Motor neuron (in vitro differentiated cells): ENCODE measurements around the gene PLAAT2. TPM values are rescaled to one million over a fixed set of nuclear protein-coding genes. Genes with fewer than 3 reads are reported as not detected.
"Not testable (repeated sequence)": the region's sequence is repeated elsewhere in the genome, so short reads cannot be mapped to it uniquely, and the experiment has no call there.

Experiments
- ATAC-seq, 8 experiments: fragments of 200-7000 bp; cut with Tn5 transposase; replicated peaks in 6 of 8; 2 replicates each; pipeline ENCODE4 v1.8.0; 2021; ENCODE audit warnings: mild to moderate bottlenecking in 8 of 8, moderate library complexity in 8 of 8
- H3K27ac ChIP-seq, 2 donors: fragments of 250-450 bp; sonication (Bioruptor Pico); 2 replicates each; pipeline ENCODE4 v1.9.0; 2021; ENCODE audit warnings: antibody characterized with exemption in 2 of 2, mild to moderate bottlenecking in 2 of 2, moderate library complexity in 1 of 2
- H3K4me1 ChIP-seq, 2 donors: fragments of 250-450 bp; sonication (Bioruptor Pico); replicated peaks in 1 of 2; 2 replicates each; pipeline ENCODE4 v1.6.1; 2021; ENCODE audit warnings: antibody characterized with exemption in 2 of 2, mild to moderate bottlenecking in 2 of 2, moderate library complexity in 1 of 2
- H3K4me3 ChIP-seq, 5 donors: fragments of 250-450 bp; sonication (Bioruptor Pico); 2 replicates each; pipeline ENCODE4 v1.9.0; 2021; ENCODE audit warnings: antibody characterized with exemption in 5 of 5, mild to moderate bottlenecking in 5 of 5, moderate library complexity in 4 of 5
- WGBS, 10 experiments: fragments of 450-650 bp; shearing (Covaris generic); methylation state at CpG; one replicate each; pipeline ENCODE4 v1.0.0; 2022; 5-methylcytosine and 5-hydroxymethylcytosine counted together
- in situ Hi-C, 9 experiments: fragments of 400-800 bp; cut with MboI; loops; one replicate each; pipeline ENCODE4 v1.15.0; 2021; ENCODE audit warnings: low sequenced_read_pairs in 9 of 9, low pct_unique_long_range_greater_than_20kb in 2 of 9; ENCODE audit not compliant: unreplicated experiment in 9 of 9
- total RNA-seq, 8 experiments: library from RNA; unstranded; fragments of 300-600 nt; gene quantifications; 2 replicates each; pipeline versions ENCODE4 v1.2.3 to v1.2.4, GENCODE V29; 2022

PLAAT2 gene
- total RNA-seq, 8 experiments from 2014 or later, result 0.29 to 1.3 (median 0.50) TPM; not detected in 5

DNA sequence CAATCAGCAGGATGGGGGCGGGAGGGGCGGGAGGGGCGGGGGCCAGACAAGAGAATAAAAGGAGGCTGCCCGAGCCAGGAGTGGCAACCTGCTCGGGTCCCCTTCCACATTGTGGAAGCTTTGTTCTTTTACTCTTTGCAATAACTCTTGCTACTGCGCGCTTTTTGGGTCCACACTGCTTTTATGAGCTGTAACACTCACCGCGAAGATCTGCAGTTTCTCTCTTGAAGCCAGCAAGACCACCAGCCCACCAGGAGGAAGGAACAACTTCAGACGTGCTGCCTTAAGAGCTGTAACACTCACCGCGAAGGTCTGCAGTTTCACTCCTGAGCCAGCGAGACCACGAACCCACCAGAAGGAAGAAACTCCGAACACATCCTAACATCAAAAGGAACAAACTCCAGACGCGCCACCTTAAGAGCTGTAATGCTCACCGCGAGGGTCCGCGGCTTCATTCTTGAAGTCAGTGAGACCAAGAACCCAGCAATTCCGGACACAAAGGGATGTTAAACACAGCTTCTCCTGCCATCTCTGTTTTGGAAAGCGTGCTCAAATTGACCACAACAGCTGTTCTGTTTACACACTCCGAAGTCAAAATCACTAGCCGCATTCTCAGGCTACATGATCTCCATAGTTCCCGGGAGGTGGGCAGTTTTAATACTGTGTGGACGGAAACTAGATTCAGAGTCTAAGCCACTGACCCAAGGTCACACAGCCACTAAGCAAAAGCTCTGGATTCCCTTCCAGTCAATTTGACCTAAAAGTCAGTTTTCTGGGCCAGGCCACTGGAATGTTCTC, 11.9 kb downstream of the PLAAT2 start:
- 57 to 100% (median 89%) methylated on average over 2 to 18 of the region's 27 CpGs; no CpG with 5 or more reads in 2 of the 10 experiments for WGBS, 10 experiments
- Histone ChIP-seq H3K4me1 (peaks cover 4 to 29% of the 10 kb centered on the region in 2 donors), H3K4me3 (no peak overlapping the region), H3K27ac (no peak overlapping the region)
- ATAC-seq, result no peak
- in situ Hi-C loops, result no loop called here

DNA sequence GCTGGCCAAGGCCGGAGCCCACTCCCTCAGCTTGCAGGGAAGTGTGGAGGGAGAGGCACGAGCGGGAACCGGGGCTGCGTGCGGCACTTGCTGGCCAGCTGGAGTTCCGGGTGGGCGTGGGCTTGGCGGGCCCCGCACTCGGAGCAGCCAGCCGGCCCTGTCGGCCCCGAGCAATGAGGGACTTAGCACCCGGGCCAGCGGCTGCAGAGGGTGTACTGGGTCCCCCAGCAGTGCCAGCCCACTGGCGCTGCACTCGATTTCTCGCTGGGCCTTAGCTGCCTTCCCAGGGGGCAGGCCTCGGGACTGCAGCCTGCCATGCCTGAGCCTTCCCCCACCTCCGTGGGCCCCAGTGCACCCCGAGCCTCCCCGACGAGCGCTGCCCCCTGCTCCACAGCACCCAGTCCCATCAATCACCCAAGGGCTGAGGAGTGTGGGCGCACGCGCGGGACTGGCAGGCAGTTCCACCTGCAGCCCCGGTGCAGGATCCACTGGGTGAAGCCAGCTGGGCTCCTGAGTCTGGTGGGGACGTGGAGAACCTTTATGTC, 13.0 kb downstream of the PLAAT2 start:
- WGBS, 10 experiments, result 80 to 100% methylated on average over 1 to 4 of the region's 31 CpGs; no CpG with 5 or more reads in 8 of the 10 experiments
- in situ Hi-C loops, H3K4me3 ChIP-seq, ATAC-seq, H3K27ac ChIP-seq: not testable (repeated sequence)
- H3K4me1 ChIP-seq, result peaks cover 4 to 29% of the 10 kb centered on the region in 2 donors

DNA sequence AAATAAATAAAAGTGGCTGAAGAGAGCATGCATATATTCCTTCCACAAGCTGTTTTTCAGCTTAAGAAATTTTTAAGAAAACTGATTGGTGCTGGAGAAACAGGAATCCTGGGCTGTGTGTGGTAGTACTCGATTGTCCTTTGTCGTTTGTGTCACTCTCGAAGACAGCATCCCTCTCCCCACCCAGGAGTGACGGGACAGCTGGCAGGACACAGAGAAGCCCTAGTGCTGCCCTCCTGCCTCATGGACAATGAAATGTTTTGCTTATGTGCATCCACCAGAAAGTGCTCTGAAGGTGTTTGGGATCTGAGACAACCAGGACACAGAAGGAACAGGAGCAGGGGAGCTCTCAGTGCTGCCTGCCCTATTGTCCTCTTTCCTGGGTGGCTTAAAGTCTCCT, 13.8 kb downstream of the PLAAT2 start:
- no peak overlapping the region for H3K4me3 ChIP-seq
- in situ Hi-C loops, result no loop called here
- peaks cover 0 to 22% of the 10 kb centered on the region in 2 donors for H3K4me1 ChIP-seq
- 25 to 100% (median 83%) methylated on average over 1 to 4 of the region's 4 CpGs; no CpG with 5 or more reads in 5 of the 10 experiments for WGBS, 10 experiments
- no peak overlapping the region for H3K27ac ChIP-seq
- ATAC-seq, result no peak

DNA sequence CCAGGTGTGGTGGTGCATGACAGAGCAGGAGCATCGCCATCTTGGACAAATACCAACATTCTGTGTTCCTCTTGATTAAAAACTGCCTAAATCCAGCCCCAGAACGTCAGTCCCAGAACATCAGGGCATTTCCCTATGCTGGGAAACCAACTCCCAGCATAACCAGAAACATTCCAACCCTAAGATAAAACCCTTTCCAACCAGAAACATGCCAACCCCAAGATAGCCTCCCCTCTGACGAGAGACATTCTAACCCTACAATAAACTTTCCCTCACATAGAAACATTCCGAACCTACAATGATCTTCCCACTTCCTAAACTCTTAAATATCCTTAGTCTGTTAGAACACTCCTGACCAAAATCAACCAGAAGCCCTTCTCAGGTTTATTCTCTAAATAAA, 15.0 kb downstream of the PLAAT2 start:
- Histone ChIP-seq H3K4me3 (no peak overlapping the region), H3K27ac (no peak overlapping the region), H3K4me1 (peaks cover 0 to 12% of the 10 kb centered on the region in 2 donors)
- in situ Hi-C loops, result no loop called here
- ATAC-seq, result no peak
- 40 to 100% (median 88%) methylated on average over 1 to 4 of the region's 4 CpGs; no CpG with 5 or more reads in 1 of the 10 experiments for WGBS, 10 experiments

DNA sequence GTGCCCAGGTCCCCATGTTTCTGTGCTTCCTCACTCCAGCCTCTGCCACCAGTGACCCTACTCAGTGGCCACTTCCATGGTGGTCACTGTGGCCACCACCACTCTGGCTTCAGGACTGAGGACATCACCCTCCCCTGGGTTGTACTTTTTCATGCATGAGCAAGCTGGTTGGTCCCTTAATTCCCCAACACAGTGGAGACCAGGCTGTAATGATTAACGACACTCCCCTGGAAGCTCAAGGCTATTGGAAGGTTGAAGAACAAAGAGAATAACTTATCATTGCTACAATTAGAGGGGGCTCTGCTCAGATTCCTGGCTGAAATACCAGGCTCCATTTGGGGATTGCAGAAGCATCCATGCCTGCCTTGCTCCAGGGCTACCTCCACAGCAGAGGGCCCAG, 16.1 kb downstream of the PLAAT2 start:
- in situ Hi-C loops, result no loop called here
- no peak overlapping the region for H3K4me3 ChIP-seq
- H3K27ac ChIP-seq, result peak overlapping the region in 1 of 2 donors; percentile 41
- H3K4me1 ChIP-seq, result peaks cover 0 to 12% of the 10 kb centered on the region in 2 donors
- ATAC-seq, result peak in 1 of 8 experiments; percentile 14
- 0 to 20% (median 20%) methylated on average over 1 of the region's 1 CpG; no CpG with 5 or more reads in 7 of the 10 experiments for WGBS, 10 experiments

DNA sequence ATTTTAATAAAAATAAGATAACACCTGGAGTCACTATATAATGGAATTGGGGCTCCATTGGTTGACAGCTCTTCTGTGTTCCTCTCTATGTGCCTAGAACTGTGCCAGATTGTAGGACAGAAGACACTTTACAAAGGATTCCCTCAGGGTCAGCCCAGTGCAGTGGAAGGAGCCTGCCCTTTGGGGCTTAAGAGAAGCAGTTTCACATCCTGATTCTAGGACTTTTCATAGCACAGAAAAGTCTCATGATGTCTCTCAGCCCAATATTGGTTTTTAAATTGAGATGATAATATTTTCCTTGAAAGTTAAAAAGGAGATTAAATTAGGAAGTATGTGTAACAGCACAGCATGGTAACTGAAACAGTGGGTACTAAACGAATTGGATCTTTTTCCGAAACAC, 19.5 kb downstream of the PLAAT2 start:
- Histone ChIP-seq H3K4me3 (no peak overlapping the region), H3K4me1 (peaks cover 0 to 14% of the 10 kb centered on the region in 2 donors), H3K27ac (no peak overlapping the region)
- in situ Hi-C loops, result no loop called here
- ATAC-seq, result no peak
- WGBS, 10 experiments, result 67 to 100% (median 96%) methylated on average over 1 to 2 of the region's 2 CpGs; no CpG with 5 or more reads in 4 of the 10 experiments

DNA sequence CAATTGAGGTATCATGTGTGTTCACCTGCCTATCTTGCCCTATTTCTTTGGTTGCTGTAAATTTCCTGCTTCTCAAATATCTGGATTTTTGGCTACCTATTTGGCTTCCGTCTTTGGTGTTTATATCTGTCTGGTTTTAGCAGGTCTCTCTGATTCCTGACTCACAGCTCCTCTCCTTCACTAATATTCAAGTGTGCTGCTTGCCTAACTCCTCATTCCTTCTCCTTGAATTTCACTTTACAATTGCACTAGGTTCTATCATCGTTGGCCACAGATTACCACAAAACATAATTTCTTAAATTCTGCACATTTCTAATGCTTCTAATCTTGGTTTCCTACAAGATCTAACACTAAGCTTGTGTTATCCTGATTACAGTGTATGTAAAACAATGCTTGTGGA, 20.7 kb downstream of the PLAAT2 start:
- H3K4me3 ChIP-seq, ATAC-seq, in situ Hi-C loops, H3K27ac ChIP-seq: not testable (repeated sequence)
- 8 to 100% (median 63%) methylated on average over 1 to 2 of the region's 2 CpGs; no CpG with 5 or more reads in 1 of the 10 experiments for WGBS, 10 experiments
- peaks cover 1 to 16% of the 10 kb centered on the region in 2 donors for H3K4me1 ChIP-seq

DNA sequence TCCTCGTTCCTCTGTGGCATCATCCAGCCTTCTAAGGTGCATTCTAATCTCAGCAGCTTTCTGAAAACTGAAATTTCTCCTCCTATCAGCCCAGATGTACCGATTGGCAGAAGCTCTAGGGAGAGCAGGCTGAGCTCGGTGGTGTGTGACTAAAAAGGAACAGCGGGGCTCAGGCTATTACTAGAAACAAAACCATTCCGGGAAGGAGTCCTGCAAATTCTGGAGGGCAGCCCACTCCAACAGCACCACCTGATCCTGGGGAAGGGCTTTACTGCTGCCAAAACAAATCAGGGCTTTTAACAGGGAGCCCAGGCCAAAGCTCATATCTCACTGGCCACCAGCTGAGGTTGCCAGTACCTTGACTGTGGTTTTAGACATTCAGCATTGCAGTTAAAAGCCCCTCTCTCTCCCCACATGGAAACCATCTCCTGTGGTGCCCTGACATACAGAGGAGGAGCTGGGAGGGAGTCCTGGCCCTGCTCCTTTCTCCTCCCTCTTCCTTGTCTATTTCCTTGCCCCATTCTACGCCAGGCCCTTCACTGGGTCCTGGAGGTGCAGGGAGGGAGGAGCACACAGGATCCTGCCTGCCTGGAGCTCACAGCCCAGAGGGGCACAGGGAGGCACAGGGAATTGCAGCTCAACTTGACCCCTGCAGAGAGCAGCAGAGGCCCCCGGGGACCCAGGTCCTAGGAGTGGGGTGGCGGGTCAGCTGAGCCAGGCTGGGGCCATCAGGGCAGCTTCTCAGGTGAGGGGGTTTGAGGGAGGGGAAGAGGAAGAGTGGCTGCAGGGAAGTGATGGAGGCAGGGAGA, 25.7 kb downstream of the PLAAT2 start:
- H3K27ac ChIP-seq, result no peak overlapping the region
- H3K4me1 ChIP-seq, result peaks cover 19 to 25% of the 10 kb centered on the region in 2 donors
- in situ Hi-C loops, result no loop called here
- ATAC-seq, result peak in 4 of 8 experiments; percentile 19 to 70 (median 46)
- H3K4me3 ChIP-seq, result no peak overlapping the region
- 17 to 89% (median 50%) methylated on average over 1 to 6 of the region's 8 CpGs; no CpG with 5 or more reads in 4 of the 10 experiments for WGBS, 10 experiments

DNA sequence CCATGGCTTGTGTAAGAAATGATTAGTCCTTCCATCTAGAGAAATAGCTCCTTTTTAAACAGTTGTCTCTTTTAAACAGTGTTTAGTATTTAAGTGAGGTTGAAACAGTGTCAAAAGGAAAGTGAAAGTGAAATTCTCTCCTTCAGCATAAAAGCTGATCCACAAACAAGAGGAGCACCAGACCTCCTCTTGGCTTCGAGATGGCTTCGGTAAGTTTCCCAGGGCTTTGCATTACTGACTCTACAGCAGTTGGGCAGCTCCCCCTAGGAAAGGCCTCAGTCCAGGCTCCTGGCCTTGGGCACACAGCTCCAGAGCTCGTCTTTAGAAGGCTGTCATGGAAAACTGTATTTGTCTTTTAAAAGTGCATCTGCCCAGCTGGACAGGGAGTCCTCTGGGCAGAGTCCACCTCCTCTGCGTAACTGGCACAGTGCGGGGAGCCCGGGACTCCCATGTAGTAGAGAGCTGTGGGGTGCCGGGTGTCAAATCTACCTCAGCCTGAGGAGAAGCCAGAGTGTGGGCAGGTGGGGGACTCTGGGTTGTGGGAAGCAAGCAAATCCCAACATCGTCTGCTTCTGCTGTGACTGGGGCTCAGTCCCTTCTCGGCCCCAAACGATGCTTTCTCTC, 26.4 kb downstream of the PLAAT2 start, which contains the start of gene PLAAT4:
PLAAT4 (plus strand) TSS at position 140 of the 624 bp plus-strand sequence; CDS start at position 201, 61 bp downstream.
- no peak within 1 kb of the TSS for H3K27ac ChIP-seq
- 0 to 92% (median 56%) methylated on average over 2 to 6 of the region's 10 CpGs; no CpG with 5 or more reads in 4 of the 10 experiments for WGBS, 10 experiments
- in situ Hi-C loops, result no loop called here
- H3K4me3 ChIP-seq, result no peak within 1 kb of the TSS
- H3K4me1 ChIP-seq, result peaks cover 26 to 33% of the 10 kb centered on the region in 2 donors
- peak in 5 of 8 experiments; percentile 27 to 52 (median 52) for ATAC-seq

DNA sequence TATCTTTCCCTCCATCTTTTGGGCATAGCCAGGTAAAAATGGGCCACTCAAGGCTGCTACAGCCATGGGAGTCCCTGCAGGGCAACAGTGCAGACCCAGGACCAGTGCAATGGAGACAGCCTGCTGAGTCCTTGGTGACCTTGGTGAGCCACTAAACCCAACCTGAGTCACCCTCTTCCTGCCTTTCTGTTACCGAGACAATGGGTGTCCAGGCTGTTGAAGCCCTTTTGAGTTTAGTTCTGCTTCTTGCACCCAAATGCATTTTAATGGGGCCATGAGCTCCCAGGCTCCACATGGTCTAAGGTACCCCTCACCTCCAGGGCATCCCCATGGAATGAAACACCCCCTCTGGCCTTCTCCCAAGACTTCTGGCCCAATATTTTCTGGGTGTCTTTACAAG, 27.4 kb downstream of the PLAAT2 start:
- no peak for ATAC-seq
- Histone ChIP-seq H3K4me1 (peaks cover 37 to 39% of the 10 kb centered on the region in 2 donors), H3K4me3 (no peak overlapping the region), H3K27ac (no peak overlapping the region)
- in situ Hi-C loops, result no loop called here
- 100% methylated on average over 1 of the region's 1 CpG; no CpG with 5 or more reads in 7 of the 10 experiments for WGBS, 10 experiments

DNA sequence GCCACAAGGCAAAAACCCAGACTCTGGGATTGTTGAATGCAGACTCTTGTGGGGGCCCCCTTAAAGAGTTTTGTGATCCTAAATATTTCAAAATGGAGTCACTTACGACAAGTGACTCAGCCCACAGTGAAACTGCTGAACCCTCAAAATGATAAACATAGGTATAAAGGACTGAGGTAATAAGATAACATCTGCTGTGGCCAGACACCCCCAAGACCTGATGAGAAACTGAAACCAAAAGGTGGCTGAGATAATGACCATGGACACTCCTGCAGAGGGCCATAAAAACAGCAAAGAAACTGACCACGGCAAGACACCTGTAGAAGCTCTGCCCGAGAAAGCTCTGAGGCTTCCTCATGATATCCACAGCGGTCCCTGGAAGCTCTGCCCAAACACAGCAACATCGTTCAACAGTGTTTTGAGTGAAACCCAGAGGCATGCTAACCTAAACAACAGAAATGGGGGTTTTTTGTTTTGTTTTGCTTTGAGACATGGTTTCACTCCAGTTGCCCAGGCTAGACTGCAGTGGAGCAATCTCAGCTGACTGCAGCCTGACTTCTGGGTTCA, 28.2 kb downstream of the PLAAT2 start:
- 69 to 100% (median 89%) methylated on average over 1 to 5 of the region's 5 CpGs; no CpG with 5 or more reads in 2 of the 10 experiments for WGBS, 10 experiments
- Histone ChIP-seq H3K4me1 (peaks cover 41 to 43% of the 10 kb centered on the region in 2 donors), H3K4me3 (no peak overlapping the region), H3K27ac (no peak overlapping the region)
- ATAC-seq, result no peak
- in situ Hi-C loops, result no loop called here

DNA sequence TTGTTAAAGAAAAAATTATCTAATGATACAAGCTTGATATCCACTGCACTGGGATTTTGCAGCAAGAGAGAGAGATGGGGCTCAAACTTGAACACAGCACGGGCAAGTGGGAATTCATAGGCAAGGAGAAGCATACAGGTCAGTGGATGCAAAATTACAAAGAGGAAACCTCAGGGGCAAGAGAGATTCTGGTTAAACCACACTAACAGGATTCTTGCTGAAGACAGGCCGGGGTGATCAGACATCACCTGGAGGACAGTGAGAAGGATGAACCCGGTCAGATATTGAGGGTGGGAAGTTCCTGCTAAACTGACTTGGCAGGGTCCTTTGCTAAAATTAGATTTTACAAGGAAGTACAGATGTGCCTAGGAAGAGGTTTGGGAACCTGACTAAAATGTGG, 29.1 kb downstream of the PLAAT2 start:
- in situ Hi-C loops, result no loop called here
- no peak overlapping the region for H3K27ac ChIP-seq
- no peak overlapping the region for H3K4me3 ChIP-seq
- no peak for ATAC-seq
- 70 to 100% (median 96%) methylated on average over 1 to 3 of the region's 3 CpGs; no CpG with 5 or more reads in 2 of the 10 experiments for WGBS, 10 experiments
- peaks cover 50 to 52% of the 10 kb centered on the region in 2 donors for H3K4me1 ChIP-seq
